Stimulated activated CD4-positive, alpha-beta T cell treated with anti-CD3 and anti-CD28 coated beads, Interleukin-1b, Interleukin-23, amount 100 ng/mL, for 24 hours (primary cell): ENCODE measurements around the gene ASCC1.
A peak's percentile ranks its signal among the peaks of the same experiment; 100 is the strongest.
"Not testable (repeated sequence)": the region's sequence is repeated elsewhere in the genome, so short reads cannot be mapped to it uniquely, and the experiment has no call there.

ENCODE experiments used
- DNase-seq, 4 experiments: peaks; one replicate each; pipeline ENCODE4 v3.0.0-alpha.2; 2020; ENCODE audit warnings: low read depth in 4 of 4, low spot score in 1 of 4

Gene ASCC1

GRCh38 chr10:72249176-72249862 is 33.2 kb upstream of the ASCC1 start:
- DNase-seq = not testable (repeated sequence)

- peak in 2 of 4 experiments; percentile 47 to 55 for DNase-seq
Measured at GRCh38 chr10:72248468-72249151, 32.5 kb upstream of the ASCC1 start.

- no peak for DNase-seq
Measured at GRCh38 chr10:72245949-72246525, 30.0 kb upstream of the ASCC1 start.

GRCh38 chr10:72244573-72245038 is 28.5 kb upstream of the ASCC1 start:
- DNase-seq = no peak

GRCh38 chr10:72243822-72244437 is 27.9 kb upstream of the ASCC1 start:
- DNase-seq = no peak

GRCh38 chr10:72242675-72243074 is 26.6 kb upstream of the ASCC1 start:
- no peak for DNase-seq

GRCh38 chr10:72241691-72242252 is 25.7 kb upstream of the ASCC1 start:
- DNase-seq = no peak

- no peak for DNase-seq
Measured at GRCh38 chr10:72240371-72240770, 24.3 kb upstream of the ASCC1 start.

GRCh38 chr10:72239409-72239808 is 23.3 kb upstream of the ASCC1 start:
- DNase-seq = no peak

- no peak for DNase-seq
Measured at GRCh38 chr10:72238392-72239175, 22.5 kb upstream of the ASCC1 start.

- DNase-seq = no peak
Measured at GRCh38 chr10:72235544-72236279, 19.6 kb upstream of the ASCC1 start.

- DNase-seq = no peak
Measured at GRCh38 chr10:72234560-72235095, 18.6 kb upstream of the ASCC1 start.

GRCh38 chr10:72233621-72234020 is 17.5 kb upstream of the ASCC1 start:
- no peak for DNase-seq

GRCh38 chr10:72229261-72230251 is 13.5 kb upstream of the ASCC1 start:
- no peak for DNase-seq

GRCh38 chr10:72228318-72228751 is 12.3 kb upstream of the ASCC1 start:
- DNase-seq = no peak

GRCh38 chr10:72227826-72228225 is 11.8 kb upstream of the ASCC1 start:
- no peak for DNase-seq

GRCh38 chr10:72226418-72227027 is 10.4 kb upstream of the ASCC1 start:
- DNase-seq = no peak

- DNase-seq = not testable (repeated sequence)
Measured at GRCh38 chr10:72224191-72224590, 8.1 kb upstream of the ASCC1 start.
